Suprapubic skin (tissue), 3 donors: ENCODE results near the gene ITGA3.

ENCODE experiments used
- POLR2AphosphoS5 ChIP-seq, 3 donors: sonication (generic); formaldehyde crosslinking; IDR thresholded peaks; one replicate each; pipeline ENCODE4 v1.6.1; 2017; ENCODE audit warnings: antibody characterized with exemption in 3 of 3
- TF ChIP-seq, protein P1 (sequence below), 2 donors: fragments of 200-600 bp in 1 of 2; fragments of 450-650 bp in 1 of 2; sonication (generic) in 1 of 2; IDR thresholded peaks; one replicate each; pipeline ENCODE4 v1.5.1; 2016 to 2019; ENCODE audit warnings: antibody characterized with exemption in 2 of 2, mild to moderate bottlenecking in 1 of 2, moderate library complexity in 1 of 2

DNA sequence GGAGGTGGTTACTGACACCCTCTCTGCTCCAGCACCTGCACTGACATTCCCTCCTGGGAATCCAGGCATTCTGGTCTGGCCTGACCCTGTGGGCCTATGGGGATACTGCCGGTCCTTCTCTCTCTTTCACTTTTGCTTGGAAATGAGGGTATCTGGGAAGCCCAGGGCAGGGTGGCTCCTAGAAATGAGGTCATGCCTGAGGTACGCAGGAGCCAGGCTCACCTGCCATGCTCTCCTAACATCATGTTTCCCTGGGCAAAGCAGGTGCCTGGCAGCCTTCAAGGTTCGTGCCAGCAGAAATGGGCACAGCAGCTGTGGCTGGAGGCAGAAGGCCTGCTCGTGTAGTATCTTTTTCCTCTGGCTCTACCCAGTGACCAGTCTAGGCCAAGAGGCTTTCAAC, 3.3 kb downstream of the ITGA3 start:
- TF ChIP-seq, protein P1, sequence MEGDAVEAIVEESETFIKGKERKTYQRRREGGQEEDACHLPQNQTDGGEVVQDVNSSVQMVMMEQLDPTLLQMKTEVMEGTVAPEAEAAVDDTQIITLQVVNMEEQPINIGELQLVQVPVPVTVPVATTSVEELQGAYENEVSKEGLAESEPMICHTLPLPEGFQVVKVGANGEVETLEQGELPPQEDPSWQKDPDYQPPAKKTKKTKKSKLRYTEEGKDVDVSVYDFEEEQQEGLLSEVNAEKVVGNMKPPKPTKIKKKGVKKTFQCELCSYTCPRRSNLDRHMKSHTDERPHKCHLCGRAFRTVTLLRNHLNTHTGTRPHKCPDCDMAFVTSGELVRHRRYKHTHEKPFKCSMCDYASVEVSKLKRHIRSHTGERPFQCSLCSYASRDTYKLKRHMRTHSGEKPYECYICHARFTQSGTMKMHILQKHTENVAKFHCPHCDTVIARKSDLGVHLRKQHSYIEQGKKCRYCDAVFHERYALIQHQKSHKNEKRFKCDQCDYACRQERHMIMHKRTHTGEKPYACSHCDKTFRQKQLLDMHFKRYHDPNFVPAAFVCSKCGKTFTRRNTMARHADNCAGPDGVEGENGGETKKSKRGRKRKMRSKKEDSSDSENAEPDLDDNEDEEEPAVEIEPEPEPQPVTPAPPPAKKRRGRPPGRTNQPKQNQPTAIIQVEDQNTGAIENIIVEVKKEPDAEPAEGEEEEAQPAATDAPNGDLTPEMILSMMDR (IDR thresholded peaks at IDR 0.05) = no peak
- no peak for TF ChIP-seq POLR2AphosphoS5 (IDR thresholded peaks at IDR 0.05)
